IMR-90 (cell line): ENCODE data around the gene SLC23A3. TPM values are rescaled to one million over a fixed set of nuclear protein-coding genes. Genes with fewer than 3 reads are reported as not detected.

ENCODE experiments used
- ATAC-seq: fragments of 200-7000 bp; cut with Tn5 transposase; 2 replicates; pipeline ENCODE4 v1.9.1; 2020; ENCODE audit warnings: low read depth, mild to moderate bottlenecking, moderate library complexity
- BruUV-seq: library from RNA; stranded (reverse); fragments of 400-500 nt; replicated peaks from 2 replicates; lab custom pipeline; 2021; lab: Mats Ljungman, UMichigan
- CTCF ChIA-PET: fragments of 300-600 bp; formaldehyde crosslinking; extraction: SDS; loops from one replicate; lab custom pipeline; 2021; ENCODE audit warnings: antibody characterized with exemption; lab: Yijun Ruan, JAX
- POLR2A ChIA-PET: fragments of 300-600 bp; sonication (Branson Sonifier 250); formaldehyde crosslinking; loops from one replicate; lab custom pipeline; 2022; ENCODE audit warnings: antibody characterized with exemption; ENCODE audit not compliant: unreplicated experiment; lab: Charles Lee
- DNase-seq: peaks from one replicate; pipeline ENCODE4 v3.0.0; 2013
- H2AFZ ChIP-seq: replicated peaks from 2 replicates; pipeline ENCODE3; 2013; ENCODE audit warnings: low read length, mild to moderate bottlenecking; ENCODE audit not compliant: poor library complexity
- H2AK5ac ChIP-seq: 2 replicates; pipeline ENCODE4 v1.6.1; 2013; ENCODE audit warnings: low read depth, low read length, inconsistent platforms
- H2AK9ac ChIP-seq: replicated peaks from 2 replicates; pipeline ENCODE3; 2013; ENCODE audit warnings: mild to moderate bottlenecking, low read depth, low read length, moderate library complexity; ENCODE audit not compliant: poor library complexity
- H2BK120ac ChIP-seq: 2 replicates; pipeline ENCODE4 v1.6.1; 2013; ENCODE audit warnings: low read depth, low read length, inconsistent platforms
- H2BK15ac ChIP-seq: 3 replicates; pipeline ENCODE4 v1.6.1; 2013; ENCODE audit warnings: low read depth, low read length, inconsistent platforms
- H2BK20ac ChIP-seq: 2 replicates; pipeline ENCODE4 v1.6.1; 2013; ENCODE audit warnings: low read depth, mild to moderate bottlenecking, inconsistent platforms, low read length, moderate library complexity
- H2BK5ac ChIP-seq: 2 replicates; pipeline ENCODE4 v1.6.1; 2013; ENCODE audit warnings: mild to moderate bottlenecking, low read depth, low read length, inconsistent platforms; ENCODE audit not compliant: poor library complexity, severe bottlenecking
- H3K14ac ChIP-seq: replicated peaks from 2 replicates; pipeline ENCODE4 v1.6.1; 2013; ENCODE audit warnings: low read depth, low read length, inconsistent platforms
- H3K18ac ChIP-seq: 2 replicates; pipeline ENCODE4 v1.6.1; 2013; ENCODE audit warnings: low read depth, low read length, control low read depth
- H3K23ac ChIP-seq: 2 replicates; pipeline ENCODE4 v1.6.1; 2013; ENCODE audit warnings: low read depth, low read length, inconsistent platforms
- H3K27ac ChIP-seq: 2 replicates; pipeline ENCODE4 v1.5.1; 2013; ENCODE audit warnings: mild to moderate bottlenecking, control low read depth, low read length; ENCODE audit not compliant: insufficient read depth
- H3K27me3 ChIP-seq: 2 replicates; pipeline ENCODE4 v1.6.1; 2013; ENCODE audit warnings: low read length; ENCODE audit not compliant: control insufficient read depth, insufficient read depth
- H3K36me3 ChIP-seq: 2 replicates; pipeline ENCODE4 v1.6.1; 2013; ENCODE audit warnings: low read length, mixed read lengths; ENCODE audit not compliant: control insufficient read depth, insufficient read depth
- H3K4ac ChIP-seq: 2 replicates; pipeline ENCODE4 v1.6.1; 2013; ENCODE audit warnings: low read depth, low read length, inconsistent platforms
- H3K4me1 ChIP-seq: 2 replicates; pipeline ENCODE4 v1.6.1; 2013; ENCODE audit warnings: low read length, mixed read lengths; ENCODE audit not compliant: control insufficient read depth, insufficient read depth
- H3K4me2 ChIP-seq: 2 replicates; pipeline ENCODE4 v1.6.1; 2013; ENCODE audit warnings: low read depth, mild to moderate bottlenecking, control low read depth, low read length, moderate library complexity
- H3K4me3 ChIP-seq: 2 replicates; pipeline ENCODE4 v1.5.1; 2013; ENCODE audit warnings: low read depth, mild to moderate bottlenecking, control low read depth, low read length, moderate library complexity; ENCODE audit not compliant: insufficient read depth
- H3K56ac ChIP-seq: 2 replicates; pipeline ENCODE4 v1.6.1; 2013; ENCODE audit warnings: low read length, inconsistent platforms; ENCODE audit not compliant: insufficient read depth; ENCODE audit errors: extremely low read depth
- H3K79me1 ChIP-seq, 2 experiments: 2 replicates each; pipeline ENCODE4 v1.6.1; 2013; ENCODE audit warnings: low read length in 2 of 2, inconsistent platforms in 1 of 2, low read depth in 1 of 2
- H3K9ac ChIP-seq: 2 replicates; pipeline ENCODE4 v1.6.1; 2013; ENCODE audit warnings: low read depth, low read length, control low read depth
- H3K9me1 ChIP-seq: 2 replicates; pipeline ENCODE4 v1.6.1; 2013; ENCODE audit warnings: low read length, inconsistent platforms; ENCODE audit not compliant: insufficient read depth
- H3K9me3 ChIP-seq: 2 replicates; pipeline ENCODE4 v1.6.1; 2013; ENCODE audit warnings: low read length; ENCODE audit not compliant: control insufficient read depth, insufficient read depth
- H4K20me1 ChIP-seq: 2 replicates; pipeline ENCODE4 v1.6.1; 2013; ENCODE audit warnings: low read length, inconsistent platforms; ENCODE audit not compliant: insufficient read depth
- H4K5ac ChIP-seq: 2 replicates; pipeline ENCODE4 v1.6.1; 2013; ENCODE audit warnings: mild to moderate bottlenecking, low read depth, low read length, control low read depth
- H4K8ac ChIP-seq, 2 experiments: 2 replicates each; pipeline ENCODE4 v1.6.1; 2013; ENCODE audit warnings: low read depth in 2 of 2, low read length in 2 of 2, control low read depth in 1 of 2, inconsistent platforms in 1 of 2
- H4K91ac ChIP-seq: 2 replicates; pipeline ENCODE4 v1.6.1; 2013; ENCODE audit warnings: low read depth, low read length, inconsistent platforms; ENCODE audit not compliant: insufficient read depth
- FOS ChIP-seq: fragments of 150-350 bp; IDR thresholded peaks from 2 replicates; pipeline ENCODE4 v1.6.1; 2016; ENCODE audit warnings: low read depth, low read length
- MAZ ChIP-seq: IDR thresholded peaks from 2 replicates; pipeline ENCODE4 v1.6.1; 2012; ENCODE audit warnings: low read depth, mild to moderate bottlenecking, low read length, improper control_type of control experiment, moderate library complexity, borderline replicate concordance
- MXI1 ChIP-seq: IDR thresholded peaks from 2 replicates; pipeline ENCODE4 v1.6.1; 2012; ENCODE audit warnings: low read depth, mild to moderate bottlenecking, low read length, moderate library complexity, borderline replicate concordance
- WGBS, 2 experiments: methylation state at CpG; one replicate each; pipeline versions ENCODE4 v1.1.5 to v1.1.7; 2013; ENCODE audit warnings: missing lambda C conversion rate in 2 of 2; ENCODE audit not compliant: insufficient read length in 1 of 2; ENCODE audit errors: extremely low coverage in 2 of 2; 5-methylcytosine and 5-hydroxymethylcytosine counted together
- dilution Hi-C: fragments of 300-500 bp; cut with HindIII; formaldehyde crosslinking; loops from one replicate; pipeline ENCODE4 v1.14.3; 2018; ENCODE audit warnings: low sequenced_read_pairs; ENCODE audit not compliant: unreplicated experiment
- in situ Hi-C: fragments of 300-500 bp; cut with MboI; formaldehyde crosslinking; loops from 3 replicates; pipeline ENCODE4 v1.14.3; 2019; ENCODE audit warnings: low sequenced_read_pairs, inconsistent platforms, mixed read lengths
- intact Hi-C: fragments of 100-400 bp; cut with micrococcal nuclease; formaldehyde crosslinking; loops from 2 replicates; pipeline ENCODE4 v1.10.0; 2022
- polyA plus RNA-seq, 3 experiments: library from polyadenylated mRNA; depleted of rRNA; stranded (reverse); fragments of >200 nt; gene quantifications; 2 replicates each; pipeline ENCODE4 v1.2.3, GENCODE V29; 2012; ENCODE audit warnings: low replicate concordance in 1 of 3
- total RNA-seq: library from RNA; depleted of rRNA; stranded (reverse); fragments of >200 nt; gene quantifications from 2 replicates; pipeline ENCODE4 v1.2.3, GENCODE V29; 2012

The SLC23A3 gene
- total and polyA plus RNA-seq, 2 of the 4 experiments (the other 2 are of a cell fraction): 0.18 to 0.65 TPM

- Histone ChIP-seq H4K91ac (no peak overlapping the region), H3K36me3 (peaks cover 28% of the 10 kb centered on the region), H3K4ac (no peak overlapping the region), H2AK5ac (no peak overlapping the region), H3K4me2 (no peak overlapping the region), H2AFZ (no peak overlapping the region), H3K9ac (no peak overlapping the region), H2BK120ac (no peak overlapping the region), H3K27me3 (no peaks in the 10 kb centered on the region), H3K4me3 (no peak overlapping the region), H2BK20ac (no peak overlapping the region), H3K18ac (no peak overlapping the region), H3K23ac (peak overlapping the region; percentile 59; the same call in 1 of the 2 replicates), H3K56ac (no peak overlapping the region), H4K20me1 (peaks cover 20% of the 10 kb centered on the region), H2BK15ac (no peak overlapping the region), H3K9me3 (no peaks in the 10 kb centered on the region), H3K27ac (no peak overlapping the region), H3K79me1 (peaks cover 21 to 41% of the 10 kb centered on the region in 2 experiments), H3K9me1 (0 out of 2 replicates have a peak, but pooled peaks cover 6% of the 10 kb centered on the region), H2AK9ac (no peak overlapping the region), H3K4me1 (peaks cover 8% of the 10 kb centered on the region; the same call in 1 of the 2 replicates), H3K14ac (no peak overlapping the region), H2BK5ac (no peak overlapping the region), H4K5ac (no peak overlapping the region), H4K8ac (no peak overlapping the region)
- WGBS, 2 experiments: no CpG with 5 or more reads among the region's 7 CpGs
- CTCF ChIA-PET: interaction anchor here (0.6 to 1.4 kb wide), 5 partner anchors 120 to 520 kb away, joined by 3 to 5 read pairs (median 3); no protein-coding TSS in a partner anchor
- in situ Hi-C loops (no loop called here), intact Hi-C loops (loop anchor here (5.0 kb wide), 2 partner anchors 102 to 212 kb away; partner anchors contain the start of genes DNAJB2 and DNPEP), dilution Hi-C loops (no loop called here)
- ATAC-seq: no peak
- POLR2A ChIA-PET: no interaction called here
- DNase-seq: no peak
- BruUV-seq: no TSS peak
- TF ChIP-seq FOS (no peak), MAZ (no peak), MXI1 (no peak)
Observed at GRCh38 chr2:219175486-219175885, 5.7 kb upstream of the SLC23A3 start.
